GM12865 (cell line): ENCODE results near the gene SNED1.

Experiments
- DNase-seq: peaks from one replicate; pipeline ENCODE4 v3.0.0; 2010; ENCODE audit warnings: low read depth
- H3K4me3 ChIP-seq: 2 replicates; pipeline ENCODE4 v1.5.1; 2011; ENCODE audit warnings: mild to moderate bottlenecking, low read depth, low read length, control low read depth
- CTCF ChIP-seq: IDR thresholded peaks from 2 replicates; pipeline ENCODE4 v1.5.1; 2011; ENCODE audit warnings: low read length, control low read depth, low read depth, inconsistent platforms; ENCODE audit not compliant: insufficient read depth; ENCODE audit errors: missing control alignments

Gene SNED1

DNA sequence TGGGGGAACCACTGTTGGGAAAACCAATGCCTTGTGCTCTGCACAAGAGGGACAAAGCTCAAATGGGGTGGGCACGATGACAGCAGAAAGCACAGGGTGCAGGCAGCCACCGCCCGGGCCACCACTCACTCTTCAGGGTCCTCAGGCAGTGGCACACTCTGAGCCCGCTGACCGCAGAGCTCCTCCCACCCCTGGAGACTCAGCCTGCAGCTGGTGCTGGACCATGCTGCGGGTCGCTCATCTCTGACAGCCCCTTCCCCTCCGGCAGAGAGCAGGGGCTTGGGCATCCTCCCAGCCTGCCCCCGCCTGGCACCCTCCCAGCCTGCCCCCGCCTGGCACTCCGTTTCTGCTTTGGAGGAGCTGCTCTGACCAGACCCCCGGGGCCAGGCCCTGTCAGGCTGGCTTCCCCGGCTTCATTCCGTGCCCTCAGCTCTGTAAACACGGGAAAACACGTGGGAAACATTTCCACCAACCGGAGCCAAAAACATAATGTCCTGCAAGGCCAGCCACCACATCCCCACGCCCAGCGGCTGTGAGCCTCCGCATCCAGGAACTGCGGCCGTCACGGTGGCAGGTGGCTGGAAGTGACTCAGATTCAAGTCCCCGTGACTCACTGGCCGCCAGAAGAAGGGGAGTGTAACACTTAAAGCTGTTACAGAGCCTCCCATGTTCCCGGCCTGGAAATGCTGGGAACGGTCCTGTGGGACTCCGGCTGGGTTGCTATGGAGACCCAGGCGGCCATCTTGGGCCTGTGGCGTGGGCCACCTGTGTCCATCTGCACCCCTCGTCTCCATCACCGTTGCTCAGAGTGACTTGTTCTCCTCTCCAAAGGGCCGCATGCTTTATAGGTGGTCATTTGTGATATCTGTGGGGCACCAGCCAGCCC is 6.8 kb upstream of the SNED1 start:
- no peak overlapping the region for H3K4me3 ChIP-seq
- DNase-seq: no peak
- TF ChIP-seq CTCF: no peak

DNA sequence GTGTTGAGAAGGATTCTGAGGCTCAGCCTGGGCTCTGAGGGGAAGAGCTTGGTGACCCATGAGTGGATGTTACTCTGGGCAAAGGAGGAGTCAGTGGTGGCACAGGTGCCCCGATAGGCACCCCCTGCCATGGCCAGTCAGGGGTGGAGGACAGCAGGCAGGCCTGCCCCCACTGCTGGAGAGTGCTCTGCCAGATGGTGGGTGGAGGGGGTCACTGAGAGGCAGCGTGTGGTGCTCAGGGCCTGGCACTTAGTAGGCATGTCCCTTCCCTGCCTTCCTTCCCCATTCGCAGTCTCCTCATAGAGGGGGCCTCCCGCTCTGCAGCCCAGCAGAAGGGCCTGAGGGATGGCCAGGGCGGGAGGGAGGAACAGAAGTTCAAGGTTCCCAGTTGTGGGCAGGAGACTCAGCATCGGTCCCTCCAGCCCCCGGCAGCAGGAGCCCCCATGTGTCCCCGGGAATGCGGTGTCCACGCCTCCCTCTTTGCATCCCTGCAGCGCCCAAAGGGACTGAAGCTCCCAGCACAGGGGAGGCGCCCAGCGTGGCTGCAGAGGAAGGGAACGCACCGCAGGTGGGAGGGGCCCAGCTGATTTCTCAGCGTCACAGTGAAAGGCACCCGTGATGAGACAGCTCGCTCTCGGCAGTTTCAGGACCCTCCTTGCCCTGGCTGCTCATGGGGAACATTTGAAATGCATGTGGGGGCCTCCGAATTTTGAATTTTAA is 5.7 kb upstream of the SNED1 start:
- H3K4me3 ChIP-seq: no peak overlapping the region
- no peak for DNase-seq
- no peak for TF ChIP-seq CTCF

GRCh38 chr2:240993446-240994170 is 4.8 kb upstream of the SNED1 start:
- no peak for DNase-seq
- TF ChIP-seq CTCF: no peak
- H3K4me3 ChIP-seq: no peak overlapping the region

- TF ChIP-seq CTCF: no peak
- no peak for DNase-seq
Measured at GRCh38 chr2:240994171-240994896, 4.1 kb upstream of the SNED1 start.

DNA sequence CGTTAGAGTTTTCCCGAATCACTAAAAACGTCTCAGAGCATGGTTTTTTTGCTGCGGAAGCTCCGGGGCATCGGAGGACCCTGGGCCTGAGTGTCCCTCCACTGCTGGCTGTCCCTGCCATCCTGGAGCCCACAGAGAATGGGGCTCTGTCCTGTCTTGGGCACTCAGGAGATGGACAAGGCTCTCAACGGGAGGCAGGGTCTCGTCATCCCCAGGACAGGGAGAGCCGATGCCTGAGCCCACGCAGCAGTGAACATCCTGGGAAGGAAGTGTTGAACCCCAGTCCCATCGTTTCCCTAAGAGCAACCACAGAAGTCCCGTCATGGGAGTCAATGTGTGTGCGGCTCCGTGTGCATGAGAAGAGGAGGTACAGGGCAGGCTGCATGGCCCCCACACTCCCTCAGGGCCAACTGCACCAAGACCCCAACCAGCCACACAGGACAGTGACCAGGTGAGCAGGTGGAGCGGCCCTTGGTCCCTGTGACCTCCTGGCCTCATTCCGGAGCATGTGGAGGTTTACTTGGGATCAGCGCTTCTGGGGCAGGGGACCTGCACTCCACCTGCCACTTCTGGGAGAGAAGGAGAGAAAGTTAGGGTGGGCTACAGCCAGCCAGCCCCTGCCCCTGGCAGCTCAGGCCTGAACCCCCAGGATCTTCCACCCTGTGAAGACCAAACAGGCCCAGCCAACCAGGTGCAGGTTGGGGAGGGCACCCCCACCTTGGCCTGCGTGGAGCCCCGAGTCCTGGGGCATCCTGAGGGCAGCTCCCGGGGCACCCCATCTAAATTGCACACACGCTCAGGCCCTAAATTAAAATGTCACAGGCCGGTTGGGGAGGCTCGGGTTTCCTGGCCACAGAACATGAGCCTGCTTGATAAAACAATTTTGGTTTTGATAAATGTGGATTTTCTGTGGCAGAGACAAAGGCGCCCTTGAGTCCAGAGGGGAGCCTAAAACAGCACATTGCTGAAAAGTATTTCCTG is 3.1 kb upstream of the SNED1 start:
- H3K4me3 ChIP-seq: no peak overlapping the region
- TF ChIP-seq CTCF: no peak
- no peak for DNase-seq

More at GRCh38 chr2:240994171-240994896, 4.1 kb upstream of the SNED1 start:
- H3K4me3 ChIP-seq: no peak overlapping the region
